Type B pancreatic cell (in vitro differentiated cells): ENCODE data around the gene SPRED2. TPM values are rescaled to one million over a fixed set of nuclear protein-coding genes. Genes with fewer than 3 reads are reported as not detected.

Source experiments
- DNase-seq: peaks from one replicate; pipeline ENCODE4 v3.0.0; 2021; ENCODE audit warnings: mixed read lengths; ENCODE audit not compliant: unreplicated experiment; ENCODE audit errors: extremely low spot score
- H3K27ac Mint-ChIP-seq: 2 replicates; pipeline ENCODE4 v1.8.0; 2021; ENCODE audit warnings: mild to moderate bottlenecking, mixed read lengths
- H3K27me3 Mint-ChIP-seq: 2 replicates; pipeline ENCODE4 v1.8.0; 2021; ENCODE audit warnings: mixed read lengths
- H3K36me3 Mint-ChIP-seq: 2 replicates; pipeline ENCODE4 v1.8.0; 2021; ENCODE audit warnings: mixed read lengths
- H3K4me1 Mint-ChIP-seq: one replicate; pipeline ENCODE4 v1.8.0; 2021; ENCODE audit warnings: mixed read lengths; ENCODE audit not compliant: unreplicated experiment
- H3K4me3 Mint-ChIP-seq: 2 replicates; pipeline ENCODE4 v1.8.0; 2021; ENCODE audit warnings: mild to moderate bottlenecking, mixed read lengths
- H3K9me3 Mint-ChIP-seq: 2 replicates; pipeline ENCODE4 v1.8.0; 2021; ENCODE audit warnings: mixed read lengths
- total RNA-seq: library from RNA; stranded (reverse); gene quantifications from 2 replicates; pipeline ENCODE4 v1.2.1, GENCODE V29; 2021; ENCODE audit warnings: low replicate concordance
- TF ChIP-seq, protein P1 (sequence below): fragments of 200-600 bp; sonication (generic); conservative IDR thresholded peaks from 2 replicates; pipeline ENCODE4 v1.5.0; 2021; ENCODE audit warnings: antibody characterized with exemption, mild to moderate bottlenecking

Gene SPRED2
- total RNA-seq, 1 donor from 2014 or later = 38.9 TPM

DNA sequence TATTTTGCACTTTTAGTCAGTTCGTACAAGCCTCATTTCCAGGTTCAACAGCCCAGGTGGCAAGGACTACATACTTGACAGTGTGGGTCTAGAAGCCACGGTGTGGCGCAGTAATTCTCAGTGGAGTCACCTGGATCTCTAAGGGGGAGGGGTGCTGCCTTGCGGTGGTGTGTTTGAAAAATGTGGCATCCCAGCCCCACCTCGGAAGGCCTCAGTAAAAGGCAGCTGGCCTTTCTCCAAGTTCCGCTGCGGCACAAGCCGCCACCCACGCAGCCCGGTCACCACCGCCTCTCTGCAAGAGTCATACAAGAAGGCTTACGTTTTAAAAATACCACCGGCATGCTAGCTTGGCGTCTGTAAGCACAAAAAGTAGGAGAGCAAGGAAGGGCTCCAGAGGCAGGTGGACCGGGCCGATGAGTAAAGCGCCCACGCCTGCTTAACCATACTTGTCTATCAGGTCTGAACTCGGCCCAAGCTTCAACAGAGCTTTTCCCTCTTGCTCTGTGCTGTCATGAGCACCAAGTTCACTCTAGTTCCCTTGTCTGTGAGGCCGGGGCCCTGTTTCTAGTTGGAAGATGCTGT is 49.5 kb downstream of the SPRED2 start:
- peak; percentile 81 for DNase-seq
- Mint-ChIP-seq H3K4me3 (peak overlapping the region; percentile 53), H3K27me3 (no peaks in the 10 kb centered on the region), H3K27ac (peak overlapping the region; percentile 91), H3K4me1 (peaks cover 63% of the 10 kb centered on the region), H3K9me3 (no peaks in the 10 kb centered on the region), H3K36me3 (no peaks in the 10 kb centered on the region)
- TF ChIP-seq, protein P1, sequence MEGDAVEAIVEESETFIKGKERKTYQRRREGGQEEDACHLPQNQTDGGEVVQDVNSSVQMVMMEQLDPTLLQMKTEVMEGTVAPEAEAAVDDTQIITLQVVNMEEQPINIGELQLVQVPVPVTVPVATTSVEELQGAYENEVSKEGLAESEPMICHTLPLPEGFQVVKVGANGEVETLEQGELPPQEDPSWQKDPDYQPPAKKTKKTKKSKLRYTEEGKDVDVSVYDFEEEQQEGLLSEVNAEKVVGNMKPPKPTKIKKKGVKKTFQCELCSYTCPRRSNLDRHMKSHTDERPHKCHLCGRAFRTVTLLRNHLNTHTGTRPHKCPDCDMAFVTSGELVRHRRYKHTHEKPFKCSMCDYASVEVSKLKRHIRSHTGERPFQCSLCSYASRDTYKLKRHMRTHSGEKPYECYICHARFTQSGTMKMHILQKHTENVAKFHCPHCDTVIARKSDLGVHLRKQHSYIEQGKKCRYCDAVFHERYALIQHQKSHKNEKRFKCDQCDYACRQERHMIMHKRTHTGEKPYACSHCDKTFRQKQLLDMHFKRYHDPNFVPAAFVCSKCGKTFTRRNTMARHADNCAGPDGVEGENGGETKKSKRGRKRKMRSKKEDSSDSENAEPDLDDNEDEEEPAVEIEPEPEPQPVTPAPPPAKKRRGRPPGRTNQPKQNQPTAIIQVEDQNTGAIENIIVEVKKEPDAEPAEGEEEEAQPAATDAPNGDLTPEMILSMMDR = no peak

DNA sequence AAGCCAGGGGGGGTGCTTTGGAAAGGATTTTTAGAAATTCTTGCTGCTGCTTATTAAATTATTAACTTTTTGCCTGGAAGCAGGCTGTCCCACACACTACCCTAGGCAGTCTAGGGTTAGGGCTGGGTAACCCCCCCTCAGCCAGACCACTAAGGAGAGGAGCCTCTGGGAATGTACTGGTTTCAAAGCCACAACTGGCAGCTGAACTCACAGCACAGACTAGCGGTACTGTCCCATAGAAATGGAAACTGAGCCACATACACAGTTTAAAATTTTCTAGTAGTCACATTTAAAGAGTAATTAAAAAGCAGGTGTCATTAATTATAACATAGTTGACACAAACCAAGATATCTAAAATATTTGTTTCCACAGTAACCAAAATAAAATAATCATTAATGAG is 50.1 kb downstream of the SPRED2 start:
- TF ChIP-seq, protein P1 = no peak
- Mint-ChIP-seq H3K27me3 (no peaks in the 10 kb centered on the region), H3K4me3 (no peak overlapping the region), H3K9me3 (no peaks in the 10 kb centered on the region), H3K27ac (peak overlapping the region; percentile 91), H3K36me3 (no peaks in the 10 kb centered on the region), H3K4me1 (peaks cover 68% of the 10 kb centered on the region)
- DNase-seq = no peak

DNA sequence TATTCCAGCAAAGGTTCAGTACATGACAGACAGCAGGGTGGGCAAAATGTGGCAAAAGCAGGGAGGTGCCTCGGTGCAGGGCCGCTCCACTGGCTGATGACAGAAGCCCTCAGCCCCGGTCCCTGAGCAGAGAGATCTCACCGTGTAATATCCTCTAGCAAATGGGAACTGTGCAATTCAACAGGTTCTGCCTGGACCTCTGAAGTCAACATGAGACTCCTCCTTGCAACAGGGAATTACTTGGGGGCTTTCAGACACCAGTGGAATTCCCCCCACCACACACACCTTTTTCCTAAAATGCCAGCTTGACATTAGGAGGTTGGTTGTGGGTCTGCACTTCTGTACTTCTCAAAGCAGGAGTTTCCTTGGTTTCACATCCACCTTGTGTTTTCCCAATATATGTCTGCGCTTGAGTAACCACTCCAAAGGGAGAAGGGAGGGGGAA is 50.8 kb downstream of the SPRED2 start:
- TF ChIP-seq, protein P1 = no peak
- Mint-ChIP-seq H3K36me3 (no peaks in the 10 kb centered on the region), H3K27ac (peak overlapping the region; percentile 91), H3K9me3 (no peaks in the 10 kb centered on the region), H3K4me3 (no peak overlapping the region), H3K27me3 (no peaks in the 10 kb centered on the region), H3K4me1 (peaks cover 68% of the 10 kb centered on the region)
- no peak for DNase-seq

DNA sequence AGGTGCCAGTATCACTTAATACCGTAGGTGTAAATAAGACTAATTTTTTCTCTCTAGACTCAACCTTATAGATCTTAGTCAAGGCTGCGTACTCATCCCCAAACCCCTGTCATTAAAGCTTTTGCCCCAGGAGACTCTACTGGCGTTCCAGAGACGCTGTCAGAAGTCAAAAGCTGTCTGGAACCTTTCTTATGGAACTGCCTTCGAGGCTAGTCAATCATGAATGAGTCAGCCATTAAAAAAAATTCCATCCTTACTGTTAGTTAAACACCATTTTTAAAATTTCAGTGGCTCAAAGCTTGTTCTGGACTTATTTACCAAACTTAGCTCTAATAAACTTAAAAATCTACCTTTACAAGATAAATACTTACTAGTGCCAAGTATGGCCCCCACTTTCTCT is 52.1 kb downstream of the SPRED2 start:
- Mint-ChIP-seq H3K4me1 (peaks cover 68% of the 10 kb centered on the region), H3K27me3 (no peaks in the 10 kb centered on the region), H3K36me3 (no peaks in the 10 kb centered on the region), H3K27ac (no peak overlapping the region), H3K4me3 (no peak overlapping the region), H3K9me3 (no peaks in the 10 kb centered on the region)
- TF ChIP-seq, protein P1 = no peak
- no peak for DNase-seq

DNA sequence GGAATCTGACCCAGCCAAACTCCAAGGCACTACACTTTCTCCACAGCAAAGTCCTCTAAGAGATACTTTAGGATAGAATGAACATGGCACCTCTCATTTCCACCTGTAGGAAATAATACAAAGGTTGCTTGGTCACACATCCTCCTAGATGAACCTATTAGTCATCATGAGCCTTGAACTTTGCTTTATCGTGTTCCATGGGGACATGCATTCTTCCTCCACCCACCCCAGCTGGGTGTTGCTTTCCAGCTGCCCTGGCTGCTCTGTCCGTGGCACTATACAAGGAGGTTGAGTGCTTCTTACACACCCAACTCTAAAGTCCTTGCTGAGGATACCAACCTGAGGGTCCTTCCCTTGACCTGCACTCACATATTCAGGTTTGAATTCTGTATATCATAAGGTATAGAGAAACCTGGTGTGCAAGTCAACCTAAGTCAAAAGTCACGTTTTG is 52.7 kb downstream of the SPRED2 start:
- Mint-ChIP-seq H3K36me3 (no peaks in the 10 kb centered on the region), H3K27me3 (no peaks in the 10 kb centered on the region), H3K9me3 (no peaks in the 10 kb centered on the region), H3K27ac (no peak overlapping the region), H3K4me1 (peaks cover 68% of the 10 kb centered on the region), H3K4me3 (no peak overlapping the region)
- TF ChIP-seq, protein P1 = no peak
- no peak for DNase-seq
